GM12878 (cell line): ENCODE measurements around the gene KLF3. TPM values are rescaled to one million over a fixed set of nuclear protein-coding genes. Genes with fewer than 3 reads are reported as not detected.

ENCODE experiments used
- ATAC-seq: fragments of 200-7000 bp; cut with Tn5 transposase; 3 replicates; pipeline ENCODE4 v1.9.1; 2020; ENCODE audit warnings: mild to moderate bottlenecking, moderate library complexity
- BruUV-seq: library from RNA; stranded (reverse); fragments of 400-500 nt; replicated peaks from 2 replicates; lab custom pipeline; 2021; lab: Mats Ljungman, UMichigan
- CTCF ChIA-PET: fragments of 300-600 bp; sonication (Branson Sonifier 250); formaldehyde crosslinking; extraction: SDS; loops from one replicate; lab custom pipeline; 2021; ENCODE audit warnings: inconsistent platforms; lab: Yijun Ruan, JAX
- POLR2A ChIA-PET: fragments of 350-600 bp; formaldehyde crosslinking; extraction: SDS; loops from one replicate; lab custom pipeline; 2021; ENCODE audit warnings: inconsistent platforms; lab: Charles Lee
- RAD21 ChIA-PET: fragments of 300-600 bp; sonication (Branson Sonifier 250); formaldehyde crosslinking; loops from one replicate; lab custom pipeline; 2023; ENCODE audit warnings: antibody characterized with exemption; ENCODE audit not compliant: unreplicated experiment; lab: Charles Lee
- SMC1A ChIA-PET: fragments of 300-600 bp; sonication (Branson Sonifier 250); formaldehyde crosslinking; loops from one replicate; lab custom pipeline; 2023; ENCODE audit not compliant: unreplicated experiment, uncharacterized antibody; lab: Charles Lee
- DNase-seq: peaks from one replicate; pipeline ENCODE4 v3.0.0-alpha.2; 2011; ENCODE audit warnings: low read depth, low spot score
- FAIRE-seq: peaks from 3 replicates; lab custom pipeline; 2011; peaks lifted over from hg19 to GRCh38; lab: Jason Lieb, UNC
- H2AFZ ChIP-seq: 2 replicates; pipeline ENCODE4 v1.6.0; 2011; ENCODE audit warnings: low read depth, low read length, control low read depth; ENCODE audit not compliant: control insufficient read depth
- H3K27ac ChIP-seq: 2 replicates; pipeline ENCODE4 v1.5.1; 2011; ENCODE audit warnings: control low read depth; ENCODE audit not compliant: control insufficient read depth, insufficient read depth
- H3K27me3 ChIP-seq, 2 experiments: replicated peaks in 1 of 2; 2 replicates each; pipeline versions ENCODE4 v1.6.0 to v1.6.1; 2011; ENCODE audit warnings: low read length in 1 of 2; ENCODE audit not compliant: control insufficient read depth in 2 of 2, insufficient read depth in 2 of 2
- H3K36me3 ChIP-seq, 2 experiments: 2 replicates each; pipeline ENCODE4 v1.5.1; 2011; ENCODE audit warnings: low read length in 1 of 2; ENCODE audit not compliant: control insufficient read depth in 2 of 2, insufficient read depth in 2 of 2
- H3K4me1 ChIP-seq: 2 replicates; pipeline ENCODE4 v1.6.1; 2011; ENCODE audit warnings: mild to moderate bottlenecking, low read length, moderate library complexity, mixed read lengths; ENCODE audit not compliant: control insufficient read depth, insufficient read depth
- H3K4me2 ChIP-seq: 2 replicates; pipeline ENCODE4 v1.6.0; 2011; ENCODE audit warnings: control low read depth; ENCODE audit not compliant: control insufficient read depth, insufficient read depth
- H3K4me3 ChIP-seq: fragments of 200-600 bp; sonication (generic); 2 replicates; pipeline ENCODE4 v1.5.1; 2016
- H3K79me2 ChIP-seq: 2 replicates; pipeline ENCODE4 v1.6.0; 2011; ENCODE audit warnings: low read length; ENCODE audit not compliant: control insufficient read depth, insufficient read depth
- H3K9ac ChIP-seq: 2 replicates; pipeline ENCODE4 v1.8.0; 2011; ENCODE audit warnings: low read length, control low read depth, mixed read lengths; ENCODE audit not compliant: control insufficient read depth, insufficient read depth
- H3K9me3 ChIP-seq: replicated peaks from 3 replicates; pipeline ENCODE4 v1.5.1; 2011; ENCODE audit warnings: mild to moderate bottlenecking, low read length; ENCODE audit not compliant: control insufficient read depth, insufficient read depth
- H4K20me1 ChIP-seq: 2 replicates; pipeline ENCODE4 v1.6.0; 2011; ENCODE audit not compliant: control insufficient read depth, insufficient read depth
- ATF3 ChIP-seq: IDR thresholded peaks from 2 replicates; pipeline ENCODE4 v1.6.1; 2011; ENCODE audit warnings: low read depth, mild to moderate bottlenecking, low read length, moderate library complexity, borderline replicate concordance; ENCODE audit errors: extremely low read depth
- CREB1 ChIP-seq: IDR thresholded peaks from 2 replicates; pipeline ENCODE4 v1.6.1; 2012; ENCODE audit warnings: low read depth, mild to moderate bottlenecking, inconsistent platforms
- ELK1 ChIP-seq: IDR thresholded peaks from 2 replicates; pipeline ENCODE4 v1.6.1; 2012; ENCODE audit warnings: low read depth, low read length, improper control_type of control experiment
- EP300 ChIP-seq, 2 experiments: fragments of 150-350 bp in 1 of 2; IDR thresholded peaks; 2 replicates each; pipeline ENCODE4 v1.6.1; 2011 to 2012; ENCODE audit warnings: low read depth in 2 of 2, low read length in 2 of 2, borderline replicate concordance in 1 of 2, improper control_type of control experiment in 1 of 2, inconsistent platforms in 1 of 2; ENCODE audit not compliant: control insufficient read depth in 1 of 2
- GATAD2B ChIP-seq: fragments of 450-650 bp; conservative IDR thresholded peaks from 2 replicates; pipeline ENCODE4 v1.6.1; 2017; ENCODE audit warnings: low read depth, mild to moderate bottlenecking, moderate library complexity
- JUND ChIP-seq: IDR thresholded peaks from 2 replicates; pipeline ENCODE4 v1.6.1; 2012; ENCODE audit warnings: low read depth, mild to moderate bottlenecking, low read length, improper control_type of control experiment, moderate library complexity
- NFXL1 ChIP-seq: fragments of 450-650 bp; IDR thresholded peaks from 2 replicates; pipeline ENCODE4 v1.6.1; 2017; ENCODE audit warnings: antibody characterized with exemption, mild to moderate bottlenecking, borderline replicate concordance
- NFYB ChIP-seq: IDR thresholded peaks from 2 replicates; pipeline ENCODE4 v1.6.1; 2011; ENCODE audit warnings: low read depth, mild to moderate bottlenecking, low read length, improper control_type of control experiment, moderate library complexity; ENCODE audit not compliant: insufficient read depth
- PAX8 ChIP-seq: fragments of 450-650 bp; IDR thresholded peaks from 2 replicates; pipeline ENCODE4 v1.6.1; 2017; ENCODE audit warnings: mild to moderate bottlenecking, moderate library complexity
- POLR2AphosphoS2 ChIP-seq: IDR thresholded peaks from 2 replicates; pipeline ENCODE4 v1.6.1; 2011; ENCODE audit warnings: low read depth, mild to moderate bottlenecking, low read length, improper control_type of control experiment, moderate library complexity
- POU2F2 ChIP-seq: IDR thresholded peaks from 3 replicates; pipeline ENCODE4 v1.6.1; 2011; ENCODE audit warnings: low read depth, mild to moderate bottlenecking, low read length, borderline replicate concordance
- RELA ChIP-seq: fragments of 450-650 bp; IDR thresholded peaks from 2 replicates; pipeline ENCODE4 v1.8.0; 2014; ENCODE audit warnings: borderline replicate concordance; ENCODE audit not compliant: partially characterized antibody
- SIN3A ChIP-seq: IDR thresholded peaks from 2 replicates; pipeline ENCODE4 v1.6.1; 2012; ENCODE audit warnings: low read depth, low read length, improper control_type of control experiment
- SP1 ChIP-seq: IDR thresholded peaks from one replicate; pipeline ENCODE4 v1.6.1; 2011; ENCODE audit warnings: low read depth, low read length
- ZBED1 ChIP-seq: IDR thresholded peaks from 2 replicates; pipeline ENCODE4 v1.6.1; 2016; ENCODE audit warnings: borderline replicate concordance
- in situ Hi-C: fragments of 300-500 bp; cut with MboI; formaldehyde crosslinking; loops from 9 replicates; pipeline ENCODE4 v1.14.3; 2018; ENCODE audit warnings: mixed read lengths
- intact Hi-C: fragments of 100-400 bp; cut with micrococcal nuclease; formaldehyde crosslinking; loops from one replicate; pipeline ENCODE4 v1.14.2; 2022; ENCODE audit not compliant: unreplicated experiment
- polyA plus RNA-seq, 11 experiments: library from polyadenylated mRNA; depleted of rRNA in 4 of 11; unstranded in 6 of 11; stranded (reverse) in 5 of 11; fragments of >200 nt; fragmentation: Nextera tagmentation in 4 of 11; fragmentation: Illumina TruSeq in 1 of 11; extraction: Ambion mirVana in 4 of 11; extraction: Trizol in 1 of 11; gene quantifications; 1 replicate in 1 of 11; 2 replicates in 10 of 11; pipeline versions ENCODE4 v1.2.1 to v1.2.3, GENCODE V29; 2011 to 2016; ENCODE audit warnings: inconsistent platforms in 2 of 11, missing spikeins in 2 of 11, low read depth in 1 of 11
- total RNA-seq, 4 experiments: library from RNA; depleted of rRNA in 3 of 4; stranded (reverse); fragments of >200 nt in 3 of 4; fragmentation: Illumina TruSeq in 1 of 4; extraction: Trizol in 1 of 4; gene quantifications; 2 replicates each; pipeline versions ENCODE4 v1.2.1 to v1.2.3, GENCODE V29; 2013 to 2021

KLF3 gene
- total and polyA plus RNA-seq, 10 of the 15 experiments (the other 5 are each of a cell fraction or from before 2014, with no cell fraction given) = 1.4 to 5.8 (median 2.1) TPM

GRCh38 chr4:38692421-38692820 lies 28.4 kb downstream of the KLF3 start (continued):
- TF ChIP-seq POU2F2 (no peak), ZBED1 (no peak), SP1 (no peak), SIN3A (no peak), GATAD2B (no peak)

GRCh38 chr4:38693569-38693968 lies 29.6 kb downstream of the KLF3 start:
- no peaks in the 10 kb centered on the region for H4K20me1 ChIP-seq
- H3K9me3 ChIP-seq = no peaks in the 10 kb centered on the region
- SMC1A ChIA-PET = interaction anchor here (0.7 kb wide), 1 partner anchor 206 kb away, joined by 5 read pairs; no protein-coding TSS in a partner anchor
- no peak for FAIRE-seq
- POLR2A ChIA-PET = interaction anchor here (0.6 kb wide), 1 partner anchor 285 kb away, joined by 4 read pairs; no protein-coding TSS in a partner anchor
- H2AFZ ChIP-seq = no peak overlapping the region
- H3K27ac ChIP-seq = no peak overlapping the region
- no peaks in the 10 kb centered on the region for H3K4me1 ChIP-seq
- intact Hi-C loops (no loop called here), in situ Hi-C loops (no loop called here)
- ATAC-seq = no peak
- H3K36me3 ChIP-seq = peaks cover 0 to 28% of the 10 kb centered on the region in 2 experiments; a peak in 2 of 4 replicates
- no peak for DNase-seq
- RAD21 ChIA-PET = no interaction called here
- no peaks in the 10 kb centered on the region; a peak in 1 of 4 replicates for H3K27me3 ChIP-seq
- no peak overlapping the region for H3K9ac ChIP-seq
- CTCF ChIA-PET = interaction anchor here (0.5 to 0.8 kb wide), 3 partner anchors 12 to 514 kb away, joined by 3 read pairs; no protein-coding TSS in a partner anchor
- BruUV-seq = no TSS peak
- H3K4me3 ChIP-seq = no peak overlapping the region
- H3K4me2 ChIP-seq = no peak overlapping the region
- no peaks in the 10 kb centered on the region for H3K79me2 ChIP-seq
- TF ChIP-seq ATF3 = no peak
- TF ChIP-seq NFYB = no peak
- no peak for TF ChIP-seq EP300 (IDR thresholded peaks at IDR 0.05; ENCODE audit: borderline replicate concordance in 1 of 2, control insufficient read depth in 1 of 2, low read depth in 2 of 2, low read length in 2 of 2)
- TF ChIP-seq POLR2AphosphoS2 = no peak
- no peak for TF ChIP-seq CREB1
- no peak for TF ChIP-seq PAX8
- no peak for TF ChIP-seq POU2F2
- TF ChIP-seq JUND = no peak
- TF ChIP-seq RELA = no peak
- TF ChIP-seq NFXL1 = no peak
- no peak for TF ChIP-seq ELK1
